ENCODE measurements around the gene SPA17. TPM values are rescaled to one million over a fixed set of nuclear protein-coding genes. Genes with fewer than 3 reads are reported as not detected.

SPA17 gene
- total RNA-seq, 3 donors from 2014 or later, result 2.9 to 15.2 (median 9.8) TPM

DNA sequence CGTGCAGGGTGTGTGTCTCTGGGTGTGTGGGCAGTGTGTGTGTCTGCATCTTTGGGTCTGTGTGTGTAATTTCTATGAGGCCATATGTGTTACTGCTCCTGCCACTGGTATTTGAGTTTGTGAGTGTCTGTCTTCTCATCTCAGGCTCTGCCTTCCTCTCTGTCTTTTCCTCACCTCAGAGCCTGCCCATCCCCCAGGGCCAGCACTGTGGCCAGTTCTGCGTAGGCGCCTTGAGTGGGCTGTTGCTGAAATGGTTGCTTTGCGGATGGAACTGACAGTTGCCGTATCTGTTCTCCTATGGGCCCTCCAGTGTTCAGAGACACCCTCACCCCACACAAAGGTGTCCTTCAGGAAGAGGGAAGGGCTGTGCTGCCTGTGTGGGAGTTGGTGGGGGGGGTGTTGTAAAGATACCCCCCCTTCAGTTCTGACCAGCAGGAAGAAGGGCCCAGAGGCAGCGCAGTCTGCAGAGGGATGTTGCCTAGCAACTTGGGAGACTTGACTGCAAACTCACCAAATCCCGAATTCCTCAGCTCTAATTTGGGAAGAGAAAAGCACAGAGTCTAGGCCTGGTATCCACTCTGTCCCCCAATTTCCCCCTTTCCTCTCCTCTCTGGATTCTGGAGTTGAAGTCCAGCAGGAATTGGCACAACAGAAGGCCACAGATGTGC lies 64.1 kb downstream of the SPA17 start:
- Histone ChIP-seq H3K27me3 (no peaks in the 10 kb centered on the region), H3K27ac (peak overlapping the region in 1 of 2 donors; percentile 25)
- DNase-seq (ENCODE audit: low spot score in 2 of 2), result no peak

DNA sequence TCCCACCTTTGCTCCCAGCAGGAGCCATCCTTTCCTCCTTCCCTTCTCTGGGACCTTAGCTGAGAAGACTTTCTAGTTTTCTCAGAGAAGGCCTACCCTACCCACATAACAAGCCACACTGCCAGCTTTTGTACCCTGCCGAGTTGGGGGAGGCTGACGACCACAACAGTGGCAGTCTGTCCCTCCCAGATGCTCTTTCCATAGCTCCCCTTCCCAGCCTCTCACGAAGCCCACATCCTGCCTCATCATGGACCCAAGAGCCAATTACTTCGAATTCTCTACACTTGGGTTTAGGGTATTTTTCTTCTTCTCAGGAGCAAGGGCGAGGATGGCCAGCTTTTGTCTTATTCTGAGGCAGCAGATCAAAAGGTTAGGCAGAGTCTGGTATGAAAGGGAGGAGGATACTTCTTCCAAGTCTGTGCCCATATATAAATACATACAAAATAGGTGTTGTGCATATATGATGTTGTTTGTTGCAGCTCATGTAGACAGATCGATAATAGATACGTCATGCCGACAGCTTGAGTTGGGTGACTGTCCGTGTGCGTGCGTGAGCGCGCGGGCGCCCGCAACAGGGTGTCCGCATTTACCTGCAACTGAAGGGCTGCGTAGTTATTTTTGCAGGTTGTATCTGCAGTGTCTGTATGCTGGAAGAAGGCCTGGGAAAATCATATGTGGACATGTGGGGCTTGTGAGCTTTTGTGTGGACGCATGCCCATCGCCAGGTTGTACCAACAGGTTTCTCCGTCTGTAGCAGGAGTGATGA lies 65.2 kb downstream of the SPA17 start:
- Histone ChIP-seq H3K27me3 (no peaks in the 10 kb centered on the region), H3K4me1 (peaks cover 0 to 9% of the 10 kb centered on the region in 2 donors)
- no peak for TF ChIP-seq POLR2AphosphoS5 (IDR thresholded peaks at IDR 0.05)
- TF ChIP-seq, protein P1, sequence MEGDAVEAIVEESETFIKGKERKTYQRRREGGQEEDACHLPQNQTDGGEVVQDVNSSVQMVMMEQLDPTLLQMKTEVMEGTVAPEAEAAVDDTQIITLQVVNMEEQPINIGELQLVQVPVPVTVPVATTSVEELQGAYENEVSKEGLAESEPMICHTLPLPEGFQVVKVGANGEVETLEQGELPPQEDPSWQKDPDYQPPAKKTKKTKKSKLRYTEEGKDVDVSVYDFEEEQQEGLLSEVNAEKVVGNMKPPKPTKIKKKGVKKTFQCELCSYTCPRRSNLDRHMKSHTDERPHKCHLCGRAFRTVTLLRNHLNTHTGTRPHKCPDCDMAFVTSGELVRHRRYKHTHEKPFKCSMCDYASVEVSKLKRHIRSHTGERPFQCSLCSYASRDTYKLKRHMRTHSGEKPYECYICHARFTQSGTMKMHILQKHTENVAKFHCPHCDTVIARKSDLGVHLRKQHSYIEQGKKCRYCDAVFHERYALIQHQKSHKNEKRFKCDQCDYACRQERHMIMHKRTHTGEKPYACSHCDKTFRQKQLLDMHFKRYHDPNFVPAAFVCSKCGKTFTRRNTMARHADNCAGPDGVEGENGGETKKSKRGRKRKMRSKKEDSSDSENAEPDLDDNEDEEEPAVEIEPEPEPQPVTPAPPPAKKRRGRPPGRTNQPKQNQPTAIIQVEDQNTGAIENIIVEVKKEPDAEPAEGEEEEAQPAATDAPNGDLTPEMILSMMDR (IDR thresholded peaks at IDR 0.05), result no peak
- no peak for TF ChIP-seq POLR2A (IDR thresholded peaks at IDR 0.05)

More for the DNA sequence above, 64.1 kb downstream of the SPA17 start:
- no peak for TF ChIP-seq POLR2AphosphoS5 (IDR thresholded peaks at IDR 0.05)
- TF ChIP-seq POLR2A (IDR thresholded peaks at IDR 0.05), result no peak
- TF ChIP-seq, protein P1 (IDR thresholded peaks at IDR 0.05), result no peak
- Histone ChIP-seq H3K4me1 (peaks cover 0 to 9% of the 10 kb centered on the region in 2 donors), H3K36me3 (no peaks in the 10 kb centered on the region), H3K9me3 (no peaks in the 10 kb centered on the region), H3K4me3 (no peak overlapping the region)
- intact Hi-C loops (cut with DNase I; ENCODE audit: low total_unique reads), result no loop called here

DNA sequence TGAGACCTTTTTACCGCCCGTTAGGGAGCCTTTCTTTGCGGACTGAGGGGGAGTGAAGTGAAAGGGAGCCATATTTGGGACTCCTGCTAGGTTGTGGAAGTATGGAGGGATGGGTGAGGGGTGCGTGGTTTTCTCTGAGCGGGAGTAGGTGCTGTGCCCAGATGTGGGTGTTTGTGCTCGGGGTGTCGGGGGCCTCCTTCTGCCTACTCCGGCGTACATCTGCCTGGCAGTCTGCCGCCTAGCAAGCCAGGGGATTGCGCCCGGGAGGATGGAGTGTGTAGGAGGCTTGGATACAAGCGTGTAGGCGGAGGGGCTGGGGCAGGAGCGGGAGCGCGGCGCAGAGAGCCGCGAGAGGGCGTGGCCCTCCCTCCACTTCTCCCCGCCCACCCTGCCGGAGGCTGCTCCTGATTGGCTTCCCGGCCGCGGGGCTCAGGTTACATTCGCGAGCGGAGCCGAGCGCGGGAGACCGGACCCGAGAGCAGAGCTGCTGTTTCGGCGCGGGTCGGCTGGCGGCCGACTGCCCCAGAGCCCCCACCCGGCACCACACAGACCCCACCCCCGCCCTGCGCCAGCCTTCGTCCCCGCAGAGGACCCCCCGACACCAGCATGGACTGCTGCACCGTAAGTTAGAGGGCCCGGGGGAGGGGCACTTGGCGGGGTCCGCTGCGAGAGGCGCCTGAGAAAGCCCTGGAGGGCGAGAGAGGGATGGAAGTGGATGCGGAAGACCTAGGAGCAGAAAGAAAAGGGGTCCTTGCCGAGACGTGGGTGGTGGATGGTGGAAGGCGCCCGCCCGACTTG lies 66.0 kb downstream of the SPA17 start, which contains the start of gene NRGN:
Gene NRGN, plus strand, starts transcription at position 464 of the 798 bp plus-strand sequence. Its CDS starts 143 bp downstream, at position 607.
- H3K9me3 ChIP-seq, result no peaks in the 10 kb centered on the region
- H3K27ac ChIP-seq, result peak within 1 kb of the TSS in 1 of 2 donors; percentile 26
- TF ChIP-seq POLR2AphosphoS5 (IDR thresholded peaks at IDR 0.05) (no peak), POLR2A (IDR thresholded peaks at IDR 0.05) (no peak)
- TF ChIP-seq, protein P1 (IDR thresholded peaks at IDR 0.05), result no peak
- peaks cover 0 to 9% of the 10 kb centered on the region in 2 donors for H3K4me1 ChIP-seq
- DNase-seq (ENCODE audit: low spot score in 2 of 2), result peak; percentile 86 to 92
- intact Hi-C loops (cut with DNase I; ENCODE audit: low total_unique reads), result no loop called here
- no peaks in the 10 kb centered on the region for H3K27me3 ChIP-seq
- H3K36me3 ChIP-seq, result no peaks in the 10 kb centered on the region
- H3K4me3 ChIP-seq, result peak within 1 kb of the TSS; percentile 49 to 79 (median 63)

More for the DNA sequence above, 65.2 kb downstream of the SPA17 start:
- Histone ChIP-seq H3K9me3 (no peaks in the 10 kb centered on the region), H3K27ac (peak overlapping the region in 1 of 2 donors; percentile 25), H3K4me3 (peak overlapping the region; percentile 49 to 79 (median 63)), H3K36me3 (no peaks in the 10 kb centered on the region)
- intact Hi-C loops (cut with DNase I; ENCODE audit: low total_unique reads), result no loop called here
- no peak for DNase-seq (ENCODE audit: low spot score in 2 of 2)

DNA sequence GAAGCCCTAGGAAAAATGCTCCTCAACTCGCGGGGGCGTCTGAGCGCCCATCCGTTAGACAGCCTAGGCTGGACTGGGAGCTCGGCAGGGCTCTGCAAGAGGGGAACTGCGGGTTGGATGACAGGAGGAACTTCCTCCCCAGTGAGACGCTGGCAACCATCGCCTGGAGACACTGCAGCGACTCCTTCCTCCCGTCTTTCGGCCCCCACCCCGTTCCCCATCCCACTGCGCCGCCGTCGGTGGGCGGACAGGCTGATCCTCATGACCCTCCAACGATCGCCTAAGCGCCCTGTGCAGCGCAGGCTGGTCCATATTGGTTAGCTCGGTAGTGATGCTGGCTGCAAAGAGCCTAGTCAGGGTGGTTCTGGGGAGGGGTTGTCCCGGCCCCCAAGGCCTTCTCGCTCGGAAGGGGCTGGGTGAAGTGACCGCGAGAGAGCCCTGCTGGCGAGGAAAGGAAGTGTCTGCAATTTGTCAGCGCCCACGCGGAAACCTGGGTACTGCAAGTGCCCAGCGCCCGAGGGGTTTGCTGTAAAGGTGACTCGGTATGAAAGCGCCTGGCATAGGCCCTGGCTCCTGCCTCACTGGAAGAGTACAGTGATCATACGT lies 66.7 kb downstream of the SPA17 start:
- DNase-seq (ENCODE audit: low spot score in 2 of 2), result peak; percentile 49 to 76
- TF ChIP-seq, protein P1 (IDR thresholded peaks at IDR 0.05), result peak in 2 of 3 donors; percentile 56 to 65
- no peak for TF ChIP-seq POLR2A (IDR thresholded peaks at IDR 0.05)
- Histone ChIP-seq H3K4me3 (peak overlapping the region; percentile 49 to 79 (median 63)), H3K36me3 (no peaks in the 10 kb centered on the region), H3K27me3 (peaks cover 0 to 5% of the 10 kb centered on the region in 2 donors), H3K9me3 (no peaks in the 10 kb centered on the region), H3K27ac (peak overlapping the region in 1 of 2 donors; percentile 26), H3K4me1 (peaks cover 0 to 9% of the 10 kb centered on the region in 2 donors)
- intact Hi-C loops (cut with DNase I; ENCODE audit: low total_unique reads), result no loop called here

All from breast epithelium (tissue), 4 donors.